ENCODE results near the gene LPA.

LPA gene

GRCh38 chr6:160659562-160659961 is 4.5 kb downstream of the LPA start:
- no peak for TF ChIP-seq EGR1 (IDR thresholded peaks at IDR 0.05)
- no peak for TF ChIP-seq ZBTB7A (IDR thresholded peaks at IDR 0.05; ENCODE audit: low read depth)
- no peak for TF ChIP-seq CREB1 (IDR thresholded peaks at IDR 0.05; ENCODE audit: low read depth)
- no peak for TF ChIP-seq TEAD4 (IDR thresholded peaks at IDR 0.05)
- TF ChIP-seq EP300 (IDR thresholded peaks at IDR 0.05; ENCODE audit: borderline replicate concordance): no peak
- TF ChIP-seq REST (IDR thresholded peaks at IDR 0.05; ENCODE audit: low read depth): no peak
- TF ChIP-seq TAF1 (IDR thresholded peaks at IDR 0.05; ENCODE audit: low read depth): no peak
- TF ChIP-seq USF1 (IDR thresholded peaks at IDR 0.05): no peak
- no peak for TF ChIP-seq CEBPB (IDR thresholded peaks at IDR 0.05)
- TF ChIP-seq YY1 (IDR thresholded peaks at IDR 0.05; ENCODE audit: low read depth): no peak
- no peak for TF ChIP-seq TCF12 (IDR thresholded peaks at IDR 0.05; ENCODE audit: low read depth)
- TF ChIP-seq MAX (IDR thresholded peaks at IDR 0.05): no peak
- no peak for TF ChIP-seq FOXM1 (IDR thresholded peaks at IDR 0.05; ENCODE audit: borderline replicate concordance, low read depth)
- no peak for TF ChIP-seq RAD21 (IDR thresholded peaks at IDR 0.05; ENCODE audit: low read depth)
- TF ChIP-seq NFIC (IDR thresholded peaks at IDR 0.05): no peak

GRCh38 chr6:160634706-160635105 is 29.4 kb downstream of the LPA start:
- no peak for TF ChIP-seq TCF12 (IDR thresholded peaks at IDR 0.05; ENCODE audit: low read depth)

- TF ChIP-seq USF1 (IDR thresholded peaks at IDR 0.05) (no peak), REST (IDR thresholded peaks at IDR 0.05; ENCODE audit: low read depth) (no peak), EGR1 (IDR thresholded peaks at IDR 0.05) (no peak), TEAD4 (IDR thresholded peaks at IDR 0.05) (no peak), CEBPB (IDR thresholded peaks at IDR 0.05) (no peak), FOXM1 (IDR thresholded peaks at IDR 0.05; ENCODE audit: borderline replicate concordance, low read depth) (no peak), EP300 (IDR thresholded peaks at IDR 0.05; ENCODE audit: borderline replicate concordance) (no peak), ZBTB7A (IDR thresholded peaks at IDR 0.05; ENCODE audit: low read depth) (no peak), RAD21 (IDR thresholded peaks at IDR 0.05; ENCODE audit: low read depth) (no peak), TCF12 (IDR thresholded peaks at IDR 0.05; ENCODE audit: low read depth) (no peak), NFIC (IDR thresholded peaks at IDR 0.05) (no peak), YY1 (IDR thresholded peaks at IDR 0.05; ENCODE audit: low read depth) (no peak), CREB1 (IDR thresholded peaks at IDR 0.05; ENCODE audit: low read depth) (no peak), MAX (IDR thresholded peaks at IDR 0.05) (no peak)
Measured at GRCh38 chr6:160595838-160596832, 67.9 kb downstream of the LPA start.

GRCh38 chr6:160586374-160586773 is 77.7 kb downstream of the LPA start:
- no peak for TF ChIP-seq FOXM1 (IDR thresholded peaks at IDR 0.05; ENCODE audit: borderline replicate concordance, low read depth)
- no peak for TF ChIP-seq TEAD4 (IDR thresholded peaks at IDR 0.05)
- no peak for TF ChIP-seq USF1 (IDR thresholded peaks at IDR 0.05)
- no peak for TF ChIP-seq YY1 (IDR thresholded peaks at IDR 0.05; ENCODE audit: low read depth)
- no peak for TF ChIP-seq CREB1 (IDR thresholded peaks at IDR 0.05; ENCODE audit: low read depth)
- no peak for TF ChIP-seq MAX (IDR thresholded peaks at IDR 0.05)
- no peak for TF ChIP-seq EGR1 (IDR thresholded peaks at IDR 0.05)
- no peak for TF ChIP-seq REST (IDR thresholded peaks at IDR 0.05; ENCODE audit: low read depth)
- no peak for TF ChIP-seq ZBTB7A (IDR thresholded peaks at IDR 0.05; ENCODE audit: low read depth)

Measured in Ishikawa (cell line).